Stimulated activated naive B cell treated with anti-CD40 and anti-IgM and Interleukin-4, amounts not matched to agents 10 μg/mL and 1 μg/mL and 100 μg/mL, for 72 hours (primary cell): Measurements from ENCODE around the gene PCBP4.
"Not testable (repeated sequence)": the region's sequence is repeated elsewhere in the genome, so short reads cannot be mapped to it uniquely, and the experiment has no call there.

Source experiments
- ATAC-seq, 2 donors: fragments of 150-1000 bp; cut with Tn5 transposase; replicated peaks; 2 replicates each; pipeline ENCODE4 v1.10.0; 2021; ENCODE audit warnings: moderate library complexity in 1 of 2
- DNase-seq: peaks from one replicate; pipeline ENCODE4 v3.0.0; 2021
- H3K27ac Mint-ChIP-seq: one replicate; pipeline ENCODE4 v1.8.0; 2022; ENCODE audit warnings: mild to moderate bottlenecking, mixed read lengths
- H3K27me3 Mint-ChIP-seq, 2 donors: one replicate each; pipeline ENCODE4 v1.8.0; 2022; ENCODE audit warnings: mixed read lengths in 2 of 2
- H3K36me3 Mint-ChIP-seq, 2 donors: one replicate each; pipeline ENCODE4 v1.8.0; 2022; ENCODE audit warnings: mixed read lengths in 2 of 2, mild to moderate bottlenecking in 1 of 2
- H3K4me1 Mint-ChIP-seq, 2 donors: one replicate each; pipeline ENCODE4 v1.8.0; 2022; ENCODE audit warnings: mixed read lengths in 2 of 2, mild to moderate bottlenecking in 1 of 2
- H3K4me3 Mint-ChIP-seq, 2 donors: one replicate each; pipeline ENCODE4 v1.8.0; 2022; ENCODE audit warnings: mild to moderate bottlenecking in 2 of 2, mixed read lengths in 2 of 2, moderate library complexity in 1 of 2
- H3K9me3 Mint-ChIP-seq, 2 donors: one replicate each; pipeline ENCODE4 v1.8.0; 2022; ENCODE audit warnings: mixed read lengths in 2 of 2, mild to moderate bottlenecking in 1 of 2

Gene PCBP4

GRCh38 chr3:52001443-52001974, 34.3 kb upstream of the PCBP4 start:
- H3K4me1 Mint-ChIP-seq, result peaks cover 14 to 24% of the 10 kb centered on the region in 2 donors
- H3K27me3 Mint-ChIP-seq, result peaks cover 11 to 19% of the 10 kb centered on the region in 2 donors
- H3K36me3 Mint-ChIP-seq, result no peaks in the 10 kb centered on the region
- no peaks in the 10 kb centered on the region for H3K9me3 Mint-ChIP-seq
- DNase-seq, result peak; percentile 78
- no peak overlapping the region for H3K27ac Mint-ChIP-seq
- no peak overlapping the region for H3K4me3 Mint-ChIP-seq
- ATAC-seq, result peak; percentile 96 to 98

GRCh38 chr3:51999846-52000245, 32.6 kb upstream of the PCBP4 start:
- Mint-ChIP-seq H3K27me3 (peaks cover 4 to 11% of the 10 kb centered on the region in 2 donors), H3K4me1 (peaks cover 10 to 20% of the 10 kb centered on the region in 2 donors), H3K36me3 (peaks cover 10% of the 10 kb centered on the region in 2 donors), H3K4me3 (no peak overlapping the region), H3K27ac (no peak overlapping the region), H3K9me3 (no peaks in the 10 kb centered on the region)
- no peak for ATAC-seq
- DNase-seq, result no peak

- Mint-ChIP-seq H3K27ac (no peak overlapping the region), H3K4me3 (no peak overlapping the region), H3K4me1 (peaks cover 14 to 30% of the 10 kb centered on the region in 2 donors), H3K9me3 (no peaks in the 10 kb centered on the region), H3K36me3 (peaks cover 19 to 21% of the 10 kb centered on the region in 2 donors), H3K27me3 (peaks cover 0 to 11% of the 10 kb centered on the region in 2 donors)
- DNase-seq (no peak), ATAC-seq (no peak)
These were observed 31.5 kb upstream of the PCBP4 start for GRCh38 chr3:51998774-51999173.

DNA sequence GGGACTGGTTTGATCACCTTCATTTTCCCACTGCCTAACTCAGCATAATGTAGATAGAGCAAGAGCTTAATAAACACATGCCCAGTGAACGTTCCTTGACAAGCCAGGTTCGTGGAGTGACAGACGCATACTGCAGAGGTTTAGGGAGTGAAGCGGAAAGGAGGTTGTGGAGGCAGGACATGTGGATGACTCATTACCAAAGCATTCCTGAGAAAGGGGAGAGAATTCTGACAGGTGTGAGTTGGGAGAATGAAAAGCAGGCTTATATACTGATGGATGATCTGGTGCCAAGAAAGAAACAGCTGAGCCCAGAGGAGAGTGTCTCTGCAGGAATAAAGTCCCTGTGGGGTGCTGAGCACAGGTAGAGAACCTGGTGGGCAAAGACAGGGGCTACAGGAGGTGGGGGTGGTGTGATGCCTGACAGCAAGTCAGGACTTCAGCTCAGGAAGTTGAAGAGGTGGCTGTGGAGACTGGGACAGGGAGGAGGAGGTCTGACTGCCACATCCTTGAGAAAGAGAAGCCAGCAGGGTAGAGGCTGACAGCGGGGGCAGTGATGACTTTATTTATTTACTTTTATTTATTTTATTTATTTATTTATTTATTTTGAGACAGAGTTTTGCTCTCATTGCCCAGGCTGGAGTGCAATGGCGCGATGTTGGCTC, 30.8 kb upstream of the PCBP4 start:
- Mint-ChIP-seq H3K4me3 (no peak overlapping the region), H3K27ac (no peak overlapping the region)

DNA sequence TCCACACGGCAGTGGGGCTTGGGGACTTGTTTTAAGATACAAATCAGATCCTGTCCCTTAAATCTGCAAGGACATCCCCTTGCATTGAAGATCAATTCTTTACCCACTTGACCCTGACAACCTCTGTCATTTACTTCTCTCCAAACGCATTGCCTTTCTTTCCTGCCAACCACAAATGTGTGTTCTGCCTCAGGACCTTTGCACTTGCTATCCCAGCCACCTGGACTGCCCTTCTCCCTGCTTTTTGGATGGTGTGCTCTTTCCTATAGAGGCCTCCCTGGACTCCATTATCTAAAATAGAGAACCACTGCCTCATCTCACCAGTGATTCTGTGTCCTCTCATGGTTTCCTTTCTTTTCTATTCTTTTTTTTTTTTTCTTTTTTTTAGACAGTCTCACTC, 29.9 kb upstream of the PCBP4 start:
- Mint-ChIP-seq H3K9me3 (no peaks in the 10 kb centered on the region), H3K27me3 (peaks cover 0 to 6% of the 10 kb centered on the region in 2 donors), H3K4me3 (no peak overlapping the region), H3K4me1 (peaks cover 22 to 44% of the 10 kb centered on the region in 2 donors), H3K36me3 (peaks cover 32 to 34% of the 10 kb centered on the region in 2 donors), H3K27ac (no peak overlapping the region)
- no peak for DNase-seq
- no peak for ATAC-seq

More for the DNA sequence above, 30.8 kb upstream of the PCBP4 start:
- H3K9me3 Mint-ChIP-seq, result no peaks in the 10 kb centered on the region
- peaks cover 17 to 37% of the 10 kb centered on the region in 2 donors for H3K4me1 Mint-ChIP-seq
- ATAC-seq, result no peak
- H3K36me3 Mint-ChIP-seq, result peaks cover 25 to 27% of the 10 kb centered on the region in 2 donors
- peaks cover 0 to 9% of the 10 kb centered on the region in 2 donors for H3K27me3 Mint-ChIP-seq
- no peak for DNase-seq

GRCh38 chr3:51995346-51996163, 28.3 kb upstream of the PCBP4 start, which contains the start of gene RPL29:
Gene RPL29, minus strand, starts transcription at chr3:51995895. Its CDS starts 434 bp downstream, at chr3:51995461.
- Mint-ChIP-seq H3K36me3 (peaks cover 44 to 49% of the 10 kb centered on the region in 2 donors), H3K4me3 (peak within 1 kb of the TSS; percentile 93 to 100), H3K27me3 (peaks cover 0 to 6% of the 10 kb centered on the region in 2 donors), H3K9me3 (no peaks in the 10 kb centered on the region), H3K4me1 (peaks cover 21 to 50% of the 10 kb centered on the region in 2 donors), H3K27ac (peak within 1 kb of the TSS; percentile 100)
- DNase-seq, result peak; percentile 91
- ATAC-seq, result peak; percentile 92 to 96

DNA sequence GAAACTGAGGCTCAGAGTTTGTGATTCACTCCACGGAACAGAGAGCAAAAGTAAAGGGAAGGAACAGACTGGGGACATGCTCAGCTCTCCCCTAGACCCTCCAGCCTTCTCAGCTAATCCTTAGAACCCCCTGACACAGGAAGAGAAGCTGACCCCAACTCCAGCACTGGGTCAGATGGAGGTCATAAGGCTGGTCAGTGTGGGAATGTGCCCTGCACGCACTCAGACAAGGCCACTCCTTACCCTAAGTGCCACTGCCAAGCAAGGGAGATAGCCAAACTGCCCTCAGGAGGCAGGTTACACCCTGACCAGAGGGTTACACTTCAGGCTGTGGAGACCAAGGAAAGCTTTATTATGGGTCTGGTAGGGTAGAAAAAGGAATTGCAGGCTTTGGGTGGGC, 27.3 kb upstream of the PCBP4 start:
- Mint-ChIP-seq H3K9me3 (no peaks in the 10 kb centered on the region), H3K27ac (peak overlapping the region; percentile 100), H3K4me1 (peaks cover 21 to 50% of the 10 kb centered on the region in 2 donors), H3K36me3 (peaks cover 44 to 49% of the 10 kb centered on the region in 2 donors), H3K4me3 (peak overlapping the region; percentile 93 to 100), H3K27me3 (peaks cover 0 to 6% of the 10 kb centered on the region in 2 donors)
- ATAC-seq (no peak), DNase-seq (no peak)

DNA sequence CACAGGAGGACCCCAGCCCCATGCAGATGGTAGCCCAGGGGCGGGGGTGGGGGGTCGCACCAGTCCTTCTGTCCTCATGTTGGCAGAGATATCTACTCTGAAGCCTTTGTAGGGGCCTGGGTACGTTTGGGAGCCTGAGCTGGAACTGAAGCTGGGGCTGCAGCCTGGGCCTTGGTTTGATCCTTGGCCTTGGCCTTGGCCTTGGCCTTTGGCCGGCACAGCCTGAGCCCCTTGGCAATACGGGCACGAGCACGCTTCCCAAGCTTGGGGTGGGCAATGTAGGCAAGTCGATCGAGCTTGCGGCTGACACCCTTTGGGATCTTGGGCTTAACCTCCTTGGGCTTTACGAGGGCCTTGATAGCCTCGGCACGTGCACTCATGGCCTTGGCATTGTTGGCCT, 26.4 kb upstream of the PCBP4 start:
- Mint-ChIP-seq H3K4me1 (peaks cover 21 to 58% of the 10 kb centered on the region in 2 donors), H3K36me3 (peaks cover 45 to 54% of the 10 kb centered on the region in 2 donors), H3K4me3 (peak overlapping the region; percentile 93 to 100), H3K27ac (peak overlapping the region; percentile 100)
- ATAC-seq, H3K27me3 Mint-ChIP-seq, H3K9me3 Mint-ChIP-seq, DNase-seq: not testable (repeated sequence)

DNA sequence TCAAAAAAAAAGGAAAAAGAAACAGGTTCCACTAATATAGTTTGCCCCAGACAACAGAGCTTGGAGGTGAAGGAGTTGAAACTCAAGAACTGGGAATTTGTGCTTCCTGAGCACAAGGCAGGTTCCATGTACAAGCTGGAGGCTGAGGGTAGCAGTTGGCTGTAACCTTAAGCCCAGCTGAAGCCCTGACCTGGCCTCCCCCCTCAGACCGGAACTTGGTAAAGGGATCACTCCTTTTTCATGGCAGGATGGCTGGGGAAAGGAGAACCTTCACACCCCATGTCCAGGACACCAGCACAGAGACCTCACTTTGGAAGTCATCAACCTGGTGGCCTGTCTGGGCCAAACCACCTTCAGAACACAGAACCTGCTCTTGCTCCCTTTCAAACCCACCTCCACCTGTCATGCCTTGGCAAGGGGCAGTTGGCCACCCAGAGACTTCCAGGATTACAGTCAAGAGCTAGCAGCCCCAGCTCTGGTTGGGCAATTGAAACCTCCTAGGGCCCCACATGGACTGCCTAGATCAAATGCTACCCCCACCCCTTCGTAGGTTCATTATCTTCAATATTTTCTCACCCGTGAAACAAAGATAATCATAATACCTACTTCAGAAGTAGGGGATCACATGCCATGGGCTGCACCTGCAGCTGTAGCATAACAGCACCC, 24.9 kb upstream of the PCBP4 start:
- H3K27me3 Mint-ChIP-seq, result no peaks in the 10 kb centered on the region
- H3K4me1 Mint-ChIP-seq, result peaks cover 21 to 66% of the 10 kb centered on the region in 2 donors
- DNase-seq (no peak), ATAC-seq (no peak)
- peak overlapping the region; percentile 48 to 53 for H3K4me3 Mint-ChIP-seq
- H3K9me3 Mint-ChIP-seq, result no peaks in the 10 kb centered on the region
- H3K27ac Mint-ChIP-seq, result peak overlapping the region; percentile 79
- H3K36me3 Mint-ChIP-seq, result peaks cover 47 to 57% of the 10 kb centered on the region in 2 donors

- H3K36me3 Mint-ChIP-seq, result peaks cover 43 to 53% of the 10 kb centered on the region in 2 donors
- not testable (repeated sequence) for ATAC-seq, H3K9me3 Mint-ChIP-seq, DNase-seq, H3K27me3 Mint-ChIP-seq, H3K4me3 Mint-ChIP-seq
- peak overlapping the region; percentile 84 for H3K27ac Mint-ChIP-seq
- peaks cover 20 to 61% of the 10 kb centered on the region in 2 donors for H3K4me1 Mint-ChIP-seq
These were observed 23.3 kb upstream of the PCBP4 start for GRCh38 chr3:51990501-51990971.

DNA sequence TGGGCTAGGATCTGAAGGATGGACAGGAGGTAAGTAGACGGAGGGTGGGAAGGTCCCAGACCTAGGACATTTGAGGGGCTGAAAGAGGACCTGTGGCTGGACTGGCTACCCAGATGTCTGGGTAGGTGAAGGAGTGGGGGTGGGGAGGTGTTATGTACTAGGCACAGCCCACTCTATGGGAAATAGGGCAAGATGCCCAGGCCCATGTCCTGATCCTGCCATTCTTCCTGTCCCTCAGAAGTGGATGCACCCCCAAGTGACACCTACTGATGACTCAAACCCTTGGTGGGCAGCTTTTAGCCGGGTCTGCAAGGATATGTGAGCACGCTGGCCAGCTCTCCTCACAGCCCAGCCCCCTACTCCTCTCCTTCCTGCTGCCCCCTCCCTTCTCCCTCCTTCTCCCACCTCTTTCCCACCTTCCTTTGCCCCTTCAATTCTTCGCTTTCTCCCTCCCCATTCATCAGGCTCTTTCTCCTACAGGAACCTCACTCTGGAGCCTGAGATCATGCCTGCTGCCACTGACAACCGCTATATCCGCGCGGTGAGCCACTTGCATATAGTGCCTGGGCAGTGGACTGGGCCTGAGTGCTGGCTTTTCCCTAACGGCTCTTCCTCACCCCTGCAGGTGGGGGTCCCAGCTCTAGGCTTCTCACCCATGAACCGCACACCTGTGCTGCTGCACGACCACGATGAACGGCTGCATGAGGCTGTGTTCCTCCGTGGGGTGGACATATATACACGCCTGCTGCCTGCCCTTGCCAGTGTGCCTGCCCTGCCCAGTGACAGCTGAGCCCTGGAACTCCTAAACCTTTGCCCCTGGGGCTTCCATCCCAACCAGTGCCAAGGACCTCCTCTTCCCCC, 21.3 kb upstream of the PCBP4 start:
- ATAC-seq, result no peak
- peak overlapping the region; percentile 52 for H3K27ac Mint-ChIP-seq
- no peaks in the 10 kb centered on the region for H3K27me3 Mint-ChIP-seq
- no peaks in the 10 kb centered on the region for H3K9me3 Mint-ChIP-seq
- peaks cover 25 to 33% of the 10 kb centered on the region in 2 donors for H3K36me3 Mint-ChIP-seq
- H3K4me1 Mint-ChIP-seq, result peaks cover 24 to 61% of the 10 kb centered on the region in 2 donors
- no peak overlapping the region for H3K4me3 Mint-ChIP-seq
- no peak for DNase-seq

DNA sequence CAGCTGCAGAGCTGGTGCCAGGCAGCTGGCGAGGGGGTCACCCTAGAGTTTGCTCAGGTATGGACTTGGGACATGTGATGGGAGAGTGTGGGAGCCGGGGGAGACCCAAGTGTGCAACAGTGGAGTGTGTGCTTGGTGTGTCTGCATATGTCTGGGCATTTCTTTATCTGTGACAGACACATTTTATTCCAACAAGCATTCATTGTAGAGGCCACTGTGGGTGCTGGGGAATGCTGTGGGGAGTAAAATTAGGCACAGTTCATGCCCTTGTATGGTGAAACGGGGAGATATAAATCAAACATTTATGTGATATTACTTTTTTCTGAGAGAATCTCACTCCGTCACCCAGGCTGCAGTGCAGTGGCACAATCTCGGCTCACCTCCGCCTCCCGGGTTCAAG, 20.3 kb upstream of the PCBP4 start:
- Mint-ChIP-seq H3K9me3 (no peaks in the 10 kb centered on the region), H3K27ac (no peak overlapping the region)
- no peak for ATAC-seq

More for the DNA sequence above, 20.3 kb upstream of the PCBP4 start:
- peaks cover 18 to 26% of the 10 kb centered on the region in 2 donors for H3K36me3 Mint-ChIP-seq
- H3K27me3 Mint-ChIP-seq, result no peaks in the 10 kb centered on the region
- peaks cover 27 to 63% of the 10 kb centered on the region in 2 donors for H3K4me1 Mint-ChIP-seq
- H3K4me3 Mint-ChIP-seq, result no peak overlapping the region
- DNase-seq, result no peak
